ENCODE data around the gene IDI1.

Gene IDI1

DNA sequence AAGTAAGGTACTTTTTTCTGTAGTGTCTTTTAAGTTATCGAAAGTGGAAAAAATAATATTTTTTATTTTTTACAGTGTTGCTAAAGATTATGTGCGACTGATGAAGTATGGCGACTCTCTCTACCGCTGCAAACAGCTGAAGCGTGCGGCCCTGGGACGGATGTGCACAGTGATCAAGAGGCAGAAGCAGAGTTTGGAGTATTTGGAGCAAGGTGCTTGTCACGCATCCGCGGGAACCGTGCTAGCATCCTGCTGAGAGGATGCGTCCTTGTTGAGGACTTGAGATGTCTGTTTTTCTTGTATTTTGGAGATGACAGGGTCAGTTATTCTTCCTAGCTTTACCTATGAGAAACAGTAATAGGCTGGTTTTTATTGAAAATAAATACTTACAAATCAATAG, 52.9 kb downstream of the IDI1 start:
- in situ Hi-C loops (cut with MboI; ENCODE audit: low sequenced_read_pairs): no loop called here

DNA sequence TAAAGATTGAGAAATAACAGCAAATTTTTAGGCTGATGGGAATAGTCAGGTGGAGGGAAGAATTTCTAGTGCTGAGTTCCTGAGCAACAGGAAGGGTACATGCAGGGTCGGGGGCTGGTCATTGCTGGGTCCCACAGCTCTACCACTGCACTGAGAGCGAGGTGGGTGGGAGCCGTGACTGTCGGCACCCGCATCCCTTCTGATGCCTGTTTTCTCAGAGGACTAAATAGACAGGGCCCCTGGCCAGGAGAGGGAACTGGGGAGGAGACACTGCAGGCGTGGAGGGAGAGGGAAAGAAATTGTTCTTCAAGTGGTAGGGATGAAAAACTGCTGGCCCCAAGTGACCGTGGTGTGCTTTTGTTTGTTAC, 53.4 kb downstream of the IDI1 start:
- in situ Hi-C loops (cut with MboI; ENCODE audit: low sequenced_read_pairs): no loop called here

- in situ Hi-C loops (cut with MboI; ENCODE audit: low sequenced_read_pairs): no loop called here
Measured at GRCh38 chr10:994836-995558, 53.9 kb downstream of the IDI1 start.

DNA sequence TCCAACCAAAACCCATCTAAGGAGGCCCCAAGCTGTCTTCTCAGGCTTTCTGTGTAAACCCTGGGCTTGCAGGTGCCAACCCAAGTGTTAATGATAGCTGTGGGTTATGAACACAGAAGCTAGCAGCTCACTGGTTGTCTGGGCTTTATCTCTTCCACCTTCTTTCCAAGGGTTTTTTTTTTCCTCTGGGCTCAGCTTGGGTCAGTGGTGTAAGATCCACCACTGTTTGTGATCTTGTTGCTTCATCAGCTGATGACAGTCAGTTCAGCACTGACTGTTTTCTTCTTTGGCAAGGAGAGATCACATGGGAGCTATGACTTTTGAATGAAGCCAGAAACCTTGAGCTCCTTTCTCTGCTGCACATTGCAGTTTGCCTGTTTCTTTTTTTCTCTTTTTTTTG, 56.0 kb downstream of the IDI1 start:
- in situ Hi-C loops (cut with MboI; ENCODE audit: low sequenced_read_pairs): no loop called here

DNA sequence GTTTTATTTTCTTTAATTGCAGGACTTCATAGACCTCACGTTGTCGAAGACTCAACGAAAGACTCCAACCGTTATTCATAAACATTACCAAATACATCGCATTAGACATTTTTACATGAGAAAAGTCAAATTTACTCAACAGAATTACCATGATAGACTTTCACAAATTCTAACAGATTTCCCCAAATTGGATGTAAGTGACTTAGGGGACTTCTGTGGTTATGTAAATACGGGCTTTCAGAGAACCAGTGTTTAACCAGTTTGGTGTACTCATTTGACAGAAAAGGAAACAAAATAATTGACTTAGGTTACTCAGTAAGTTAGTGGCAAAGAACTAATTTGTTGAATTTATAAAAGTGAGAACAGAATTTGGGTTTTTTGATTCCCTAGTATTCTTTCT, 56.5 kb downstream of the IDI1 start:
- in situ Hi-C loops (cut with MboI; ENCODE audit: low sequenced_read_pairs): no loop called here

DNA sequence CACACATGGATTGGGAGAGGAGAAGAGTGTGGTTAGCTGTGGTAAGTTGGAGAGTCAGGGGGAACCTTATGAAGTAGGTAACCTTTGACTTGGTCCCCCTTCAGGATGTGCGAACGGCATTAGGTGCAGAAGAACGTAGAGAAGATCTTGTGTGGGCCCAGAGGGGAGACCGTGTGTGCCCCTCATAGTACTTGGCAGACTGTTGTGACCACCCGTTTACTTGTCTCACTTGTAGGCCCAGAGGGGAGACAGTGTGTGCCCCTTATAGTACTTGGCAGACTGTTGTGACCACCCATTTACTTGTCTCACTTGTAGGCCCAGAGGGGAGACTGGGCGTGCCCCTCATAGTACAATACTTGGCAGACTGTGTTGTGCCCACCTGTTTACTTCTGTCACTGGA, 58.1 kb downstream of the IDI1 start:
- in situ Hi-C loops (cut with MboI; ENCODE audit: low sequenced_read_pairs): no loop called here
